ENCODE results near the gene COL5A1. TPM values are rescaled to one million over a fixed set of nuclear protein-coding genes. Genes with fewer than 3 reads are reported as not detected.

COL5A1 gene
- total RNA-seq, 2 experiments from 2014 or later, result 0.09 to 0.16 TPM

- ATAC-seq, result no peak
- CTCF ChIA-PET, result no interaction called here
- no peak overlapping the region for H3K4me3 Mint-ChIP-seq
- H3K36me3 Mint-ChIP-seq, result no peaks in the 10 kb centered on the region
- H3K27me3 Mint-ChIP-seq, result no peaks in the 10 kb centered on the region
- H3K27ac Mint-ChIP-seq, result no peak overlapping the region
- DNase-seq, result no peak
- H3K4me1 Mint-ChIP-seq, result no peaks in the 10 kb centered on the region
- H3K9me3 Mint-ChIP-seq (ENCODE audit: low read depth), result no peaks in the 10 kb centered on the region
Observed at GRCh38 chr9:134836406-134836970, 194.9 kb downstream of the COL5A1 start.

- no peak overlapping the region for H3K4me3 Mint-ChIP-seq
- H3K4me1 Mint-ChIP-seq, result no peaks in the 10 kb centered on the region
- ATAC-seq (no peak), DNase-seq (no peak)
- H3K36me3 Mint-ChIP-seq, result no peaks in the 10 kb centered on the region
- no peak overlapping the region for H3K27ac Mint-ChIP-seq
- CTCF ChIA-PET, result no interaction called here
- H3K9me3 Mint-ChIP-seq (ENCODE audit: low read depth), result no peaks in the 10 kb centered on the region
- no peaks in the 10 kb centered on the region for H3K27me3 Mint-ChIP-seq
Observed at GRCh38 chr9:134837529-134837928, 195.9 kb downstream of the COL5A1 start.

GRCh38 chr9:134838651-134839454 lies 197.2 kb downstream of the COL5A1 start:
- Mint-ChIP-seq H3K4me1 (no peaks in the 10 kb centered on the region), H3K27me3 (no peaks in the 10 kb centered on the region)

GRCh38 chr9:134839455-134840125 lies 198.0 kb downstream of the COL5A1 start:
- H3K27ac Mint-ChIP-seq, result no peak overlapping the region
- H3K4me3 Mint-ChIP-seq, result no peak overlapping the region
- DNase-seq (no peak), ATAC-seq (no peak)
- no peaks in the 10 kb centered on the region for H3K36me3 Mint-ChIP-seq
- no peaks in the 10 kb centered on the region for H3K9me3 Mint-ChIP-seq (ENCODE audit: low read depth)
- no peaks in the 10 kb centered on the region for H3K4me1 Mint-ChIP-seq
- CTCF ChIA-PET, result no interaction called here
- H3K27me3 Mint-ChIP-seq, result no peaks in the 10 kb centered on the region

More at GRCh38 chr9:134838651-134839454, 197.2 kb downstream of the COL5A1 start:
- ATAC-seq (no peak), DNase-seq (no peak)
- H3K4me3 Mint-ChIP-seq, result no peak overlapping the region
- H3K36me3 Mint-ChIP-seq, result no peaks in the 10 kb centered on the region
- CTCF ChIA-PET, result no interaction called here
- no peak overlapping the region for H3K27ac Mint-ChIP-seq
- H3K9me3 Mint-ChIP-seq (ENCODE audit: low read depth), result no peaks in the 10 kb centered on the region

GRCh38 chr9:134840511-134840910 lies 198.9 kb downstream of the COL5A1 start:
- ATAC-seq (no peak), DNase-seq (no peak)
- Mint-ChIP-seq H3K36me3 (no peaks in the 10 kb centered on the region), H3K4me1 (no peaks in the 10 kb centered on the region), H3K27me3 (no peaks in the 10 kb centered on the region), H3K27ac (no peak overlapping the region), H3K9me3 (ENCODE audit: low read depth) (no peaks in the 10 kb centered on the region), H3K4me3 (no peak overlapping the region)
- CTCF ChIA-PET, result no interaction called here

- no peaks in the 10 kb centered on the region for H3K36me3 Mint-ChIP-seq
- no peaks in the 10 kb centered on the region for H3K27me3 Mint-ChIP-seq
- H3K4me3 Mint-ChIP-seq, result no peak overlapping the region
- no peak for DNase-seq
- ATAC-seq, result no peak
- H3K27ac Mint-ChIP-seq, result no peak overlapping the region
- H3K4me1 Mint-ChIP-seq, result no peaks in the 10 kb centered on the region
- CTCF ChIA-PET, result no interaction called here
- H3K9me3 Mint-ChIP-seq (ENCODE audit: low read depth), result no peaks in the 10 kb centered on the region
Observed at GRCh38 chr9:134841180-134841904, 199.7 kb downstream of the COL5A1 start.

GRCh38 chr9:134842321-134842720 lies 200.7 kb downstream of the COL5A1 start:
- Mint-ChIP-seq H3K4me3 (no peak overlapping the region), H3K4me1 (no peaks in the 10 kb centered on the region), H3K36me3 (no peaks in the 10 kb centered on the region), H3K9me3 (ENCODE audit: low read depth) (no peaks in the 10 kb centered on the region), H3K27me3 (no peaks in the 10 kb centered on the region), H3K27ac (no peak overlapping the region)
- CTCF ChIA-PET, result no interaction called here
- no peak for ATAC-seq
- DNase-seq, result no peak

- Mint-ChIP-seq H3K4me3 (no peak overlapping the region), H3K27me3 (no peaks in the 10 kb centered on the region), H3K9me3 (ENCODE audit: low read depth) (no peaks in the 10 kb centered on the region), H3K27ac (no peak overlapping the region), H3K4me1 (no peaks in the 10 kb centered on the region), H3K36me3 (no peaks in the 10 kb centered on the region)
- ATAC-seq (no peak), DNase-seq (no peak)
- CTCF ChIA-PET, result no interaction called here
Observed at GRCh38 chr9:134843740-134844139, 202.1 kb downstream of the COL5A1 start.

- no peaks in the 10 kb centered on the region for H3K27me3 Mint-ChIP-seq
- ATAC-seq, result no peak
- DNase-seq, result no peak
- H3K9me3 Mint-ChIP-seq (ENCODE audit: low read depth), result no peaks in the 10 kb centered on the region
- CTCF ChIA-PET, result no interaction called here
- H3K4me3 Mint-ChIP-seq, result no peak overlapping the region
- no peaks in the 10 kb centered on the region for H3K36me3 Mint-ChIP-seq
- H3K4me1 Mint-ChIP-seq, result no peaks in the 10 kb centered on the region
- no peak overlapping the region for H3K27ac Mint-ChIP-seq
Observed at GRCh38 chr9:134844821-134845220, 203.2 kb downstream of the COL5A1 start.

GRCh38 chr9:134846187-134846586 lies 204.6 kb downstream of the COL5A1 start:
- Mint-ChIP-seq H3K4me1 (no peaks in the 10 kb centered on the region), H3K9me3 (ENCODE audit: low read depth) (no peaks in the 10 kb centered on the region), H3K27me3 (no peaks in the 10 kb centered on the region), H3K4me3 (no peak overlapping the region), H3K27ac (no peak overlapping the region), H3K36me3 (no peaks in the 10 kb centered on the region)
- no peak for ATAC-seq
- no peak for DNase-seq
- CTCF ChIA-PET, result no interaction called here

GRCh38 chr9:134846699-134847098 lies 205.1 kb downstream of the COL5A1 start:
- Mint-ChIP-seq H3K9me3 (ENCODE audit: low read depth) (no peaks in the 10 kb centered on the region), H3K27me3 (no peaks in the 10 kb centered on the region), H3K4me3 (no peak overlapping the region), H3K36me3 (no peaks in the 10 kb centered on the region), H3K27ac (no peak overlapping the region), H3K4me1 (no peaks in the 10 kb centered on the region)
- DNase-seq (no peak), ATAC-seq (no peak)
- CTCF ChIA-PET, result no interaction called here

- Mint-ChIP-seq H3K27ac (no peak overlapping the region), H3K4me1 (no peaks in the 10 kb centered on the region), H3K36me3 (no peaks in the 10 kb centered on the region), H3K9me3 (ENCODE audit: low read depth) (no peaks in the 10 kb centered on the region), H3K4me3 (no peak overlapping the region), H3K27me3 (no peaks in the 10 kb centered on the region)
- DNase-seq (no peak), ATAC-seq (no peak)
- CTCF ChIA-PET, result no interaction called here
Observed at GRCh38 chr9:134847138-134847537, 205.5 kb downstream of the COL5A1 start.

GRCh38 chr9:134847752-134848432 lies 206.3 kb downstream of the COL5A1 start:
- Mint-ChIP-seq H3K36me3 (no peaks in the 10 kb centered on the region), H3K27me3 (no peaks in the 10 kb centered on the region), H3K9me3 (ENCODE audit: low read depth) (no peaks in the 10 kb centered on the region), H3K4me3 (no peak overlapping the region), H3K27ac (no peak overlapping the region), H3K4me1 (no peaks in the 10 kb centered on the region)
- CTCF ChIA-PET, result no interaction called here
- DNase-seq (no peak), ATAC-seq (no peak)
